Neuronal stem cell (in vitro differentiated cells): Measurements from ENCODE around the gene CXCR4.

ENCODE experiments used
- DNase-seq: peaks from one replicate; pipeline ENCODE4 v3.0.0-alpha.2; 2013; ENCODE audit warnings: low spot score
- H2AFZ ChIP-seq: one replicate; pipeline ENCODE4 v1.6.1; 2013; ENCODE audit warnings: mild to moderate bottlenecking, low read length, inconsistent platforms
- H2AK5ac ChIP-seq: 2 replicates; pipeline ENCODE4 v1.6.1; 2013; ENCODE audit warnings: low read depth, mild to moderate bottlenecking, inconsistent platforms, low read length, moderate library complexity, mixed read lengths
- H2BK120ac ChIP-seq: 2 replicates; pipeline ENCODE4 v1.6.1; 2013; ENCODE audit warnings: low read depth, mild to moderate bottlenecking, inconsistent platforms, low read length, moderate library complexity, mixed read lengths
- H2BK12ac ChIP-seq: one replicate; pipeline ENCODE4 v1.6.1; 2013; ENCODE audit warnings: low read length, inconsistent platforms
- H2BK15ac ChIP-seq: 2 replicates; pipeline ENCODE4 v1.6.1; 2013; ENCODE audit warnings: mild to moderate bottlenecking, low read length, inconsistent platforms, mixed read lengths
- H2BK5ac ChIP-seq: one replicate; pipeline ENCODE4 v1.6.1; 2013; ENCODE audit warnings: inconsistent platforms, mild to moderate bottlenecking, low read length, moderate library complexity
- H3K14ac ChIP-seq: one replicate; pipeline ENCODE4 v1.6.1; 2013; ENCODE audit warnings: low read length, inconsistent platforms
- H3K18ac ChIP-seq: 2 replicates; pipeline ENCODE4 v1.6.1; 2013; ENCODE audit warnings: low read length, inconsistent platforms
- H3K23ac ChIP-seq: 2 replicates; pipeline ENCODE4 v1.6.1; 2013; ENCODE audit warnings: low read depth, mild to moderate bottlenecking, mixed read lengths, low read length, inconsistent platforms; ENCODE audit not compliant: poor library complexity
- H3K27ac ChIP-seq: replicated peaks from 3 replicates; pipeline ENCODE4 v1.5.1; 2013; ENCODE audit warnings: low read length, inconsistent platforms
- H3K27me3 ChIP-seq, 3 experiments: 2 replicates each; pipeline ENCODE4 v1.6.1; 2013; ENCODE audit warnings: low read length in 3 of 3, mild to moderate bottlenecking in 2 of 3, inconsistent platforms in 1 of 3, low read depth in 1 of 3, mixed read lengths in 1 of 3, moderate library complexity in 1 of 3; ENCODE audit not compliant: control insufficient read depth in 3 of 3, insufficient read depth in 3 of 3
- H3K36me3 ChIP-seq, 2 donors: replicated peaks in 1 of 2; 2 replicates each; pipeline ENCODE4 v1.6.1; 2013; ENCODE audit warnings: low read length in 2 of 2; ENCODE audit not compliant: control insufficient read depth in 2 of 2, insufficient read depth in 2 of 2
- H3K4ac ChIP-seq: 2 replicates; pipeline ENCODE4 v1.6.1; 2013; ENCODE audit warnings: inconsistent platforms, mild to moderate bottlenecking, low read length, moderate library complexity
- H3K4me1 ChIP-seq, 2 donors: 1 replicate in 1 of 2; 2 replicates in 1 of 2; pipeline ENCODE4 v1.6.1; 2013; ENCODE audit warnings: low read length in 2 of 2, low read depth in 1 of 2; ENCODE audit not compliant: control insufficient read depth in 2 of 2, insufficient read depth in 1 of 2
- H3K4me2 ChIP-seq: one replicate; pipeline ENCODE4 v1.6.1; 2013; ENCODE audit warnings: mild to moderate bottlenecking, low read length, inconsistent platforms; ENCODE audit not compliant: insufficient read depth, poor library complexity, severe bottlenecking
- H3K4me3 ChIP-seq, 2 donors: 2 replicates each; pipeline ENCODE4 v1.5.1; 2013; ENCODE audit warnings: low read length in 2 of 2, mild to moderate bottlenecking in 2 of 2, inconsistent platforms in 1 of 2, moderate library complexity in 1 of 2
- H3K79me1 ChIP-seq: one replicate; pipeline ENCODE4 v1.6.1; 2013; ENCODE audit warnings: low read depth, mild to moderate bottlenecking, inconsistent platforms, low read length, moderate library complexity
- H3K9ac ChIP-seq: one replicate; pipeline ENCODE4 v1.6.1; 2013; ENCODE audit warnings: mild to moderate bottlenecking, low read depth, low read length, inconsistent platforms; ENCODE audit not compliant: poor library complexity
- H3K9me3 ChIP-seq, 2 donors: replicated peaks in 1 of 2; 2 replicates each; pipeline versions ENCODE3 to v1.6.1; 2013; ENCODE audit warnings: low read length in 2 of 2, mild to moderate bottlenecking in 2 of 2, inconsistent platforms in 1 of 2, low read depth in 1 of 2, mixed read lengths in 1 of 2, moderate library complexity in 1 of 2; ENCODE audit not compliant: control insufficient read depth in 2 of 2, insufficient read depth in 1 of 2
- H4K8ac ChIP-seq: one replicate; pipeline ENCODE4 v1.6.1; 2013; ENCODE audit warnings: low read depth, mild to moderate bottlenecking, inconsistent platforms, low read length, moderate library complexity
- H4K91ac ChIP-seq: one replicate; pipeline ENCODE4 v1.6.1; 2013; ENCODE audit warnings: low read length, low read depth, mild to moderate bottlenecking, inconsistent platforms; ENCODE audit not compliant: poor library complexity
- WGBS, 2 donors: extraction: QIAGEN DNeasy Blood & Tissue Kit; methylation state at CpG; one replicate each; pipeline ENCODE4 v1.1.7; 2013; ENCODE audit warnings: missing lambda C conversion rate in 2 of 2, mixed read lengths in 1 of 2; ENCODE audit not compliant: insufficient read length in 2 of 2, insufficient replicate concordance in 1 of 2; ENCODE audit errors: extremely low coverage in 2 of 2; 5-methylcytosine and 5-hydroxymethylcytosine counted together

CXCR4 gene

DNA sequence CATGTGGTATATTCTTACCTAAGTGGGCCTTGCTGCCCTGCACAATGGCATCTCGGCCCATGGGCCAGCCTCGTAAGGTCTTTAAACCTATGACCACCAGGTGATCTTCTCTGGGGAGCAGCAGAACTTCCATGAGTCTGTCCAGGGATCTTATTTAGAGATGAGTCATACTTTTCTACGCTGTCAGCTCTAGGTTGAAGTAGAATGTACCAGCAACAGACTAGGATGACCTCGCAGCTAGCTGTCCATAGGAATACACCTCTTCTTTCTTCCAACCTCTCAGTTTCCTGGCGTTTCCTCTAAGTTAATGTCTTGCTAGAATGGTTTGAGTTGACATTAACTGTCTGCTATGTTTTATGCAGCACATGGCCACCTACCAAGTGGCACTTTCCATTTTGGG is 15.6 kb upstream of the CXCR4 start:
- H3K79me1 ChIP-seq: no peaks in the 10 kb centered on the region
- no peak overlapping the region for H2BK15ac ChIP-seq
- H3K18ac ChIP-seq: no peak overlapping the region
- H3K4ac ChIP-seq: no peak overlapping the region
- peaks cover 0 to 22% (median 0%) of the 10 kb centered on the region in 3 experiments for H3K27me3 ChIP-seq
- no peak for DNase-seq
- no peak overlapping the region for H4K91ac ChIP-seq
- H3K9ac ChIP-seq: no peak overlapping the region
- H2BK5ac ChIP-seq: no peak overlapping the region
- no peak overlapping the region for H4K8ac ChIP-seq
- H3K4me2 ChIP-seq: no peak overlapping the region
- no peak overlapping the region for H2AK5ac ChIP-seq
- no peak overlapping the region for H2AFZ ChIP-seq
- H2BK120ac ChIP-seq: no peak overlapping the region
- H3K9me3 ChIP-seq: no peaks in the 10 kb centered on the region
- H3K14ac ChIP-seq: no peak overlapping the region
- H3K23ac ChIP-seq: no peak overlapping the region
- H3K4me3 ChIP-seq: no peak overlapping the region
- H3K27ac ChIP-seq: no peak overlapping the region
- no peaks in the 10 kb centered on the region for H3K36me3 ChIP-seq
- peaks cover 6 to 9% of the 10 kb centered on the region in 2 donors for H3K4me1 ChIP-seq
- no CpG with 5 or more reads among the region's 5 CpGs for WGBS, 2 donors
- H2BK12ac ChIP-seq: no peak overlapping the region

DNA sequence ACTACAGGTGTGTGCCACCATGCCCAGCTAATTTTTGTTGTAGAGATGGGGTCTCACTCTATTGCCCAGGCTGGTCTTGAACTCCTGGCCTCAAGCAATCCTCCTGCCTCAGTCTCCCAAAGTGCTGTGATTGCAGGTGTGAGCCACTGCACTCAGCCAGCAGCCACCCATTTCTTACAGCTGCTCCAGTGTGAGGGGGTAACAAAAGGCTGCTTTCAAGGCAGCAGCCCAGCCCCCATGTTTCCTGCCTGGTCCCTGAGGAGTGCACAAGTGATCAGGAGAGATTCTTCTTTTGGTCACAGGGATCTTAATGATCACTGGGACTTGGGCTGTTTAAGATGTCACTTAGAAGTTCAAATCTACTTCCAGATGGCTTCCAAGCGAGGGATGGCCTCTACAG is 15.2 kb upstream of the CXCR4 start:
- Histone ChIP-seq H2AK5ac (no peak overlapping the region), H3K4me1 (peaks cover 6 to 9% of the 10 kb centered on the region in 2 donors), H3K36me3 (no peaks in the 10 kb centered on the region), H2BK12ac (no peak overlapping the region), H3K9me3 (no peaks in the 10 kb centered on the region), H3K27me3 (peaks cover 0 to 24% (median 0%) of the 10 kb centered on the region in 3 experiments), H2BK120ac (no peak overlapping the region), H4K8ac (no peak overlapping the region), H3K18ac (no peak overlapping the region), H3K9ac (no peak overlapping the region), H2AFZ (no peak overlapping the region), H4K91ac (no peak overlapping the region), H3K23ac (no peak overlapping the region), H3K4me3 (no peak overlapping the region), H3K4me2 (no peak overlapping the region), H3K27ac (no peak overlapping the region), H3K79me1 (no peaks in the 10 kb centered on the region), H2BK5ac (no peak overlapping the region), H2BK15ac (no peak overlapping the region), H3K4ac (no peak overlapping the region), H3K14ac (no peak overlapping the region)
- no peak for DNase-seq
- WGBS, 2 donors: no CpG with 5 or more reads among the region's 1 CpG

DNA sequence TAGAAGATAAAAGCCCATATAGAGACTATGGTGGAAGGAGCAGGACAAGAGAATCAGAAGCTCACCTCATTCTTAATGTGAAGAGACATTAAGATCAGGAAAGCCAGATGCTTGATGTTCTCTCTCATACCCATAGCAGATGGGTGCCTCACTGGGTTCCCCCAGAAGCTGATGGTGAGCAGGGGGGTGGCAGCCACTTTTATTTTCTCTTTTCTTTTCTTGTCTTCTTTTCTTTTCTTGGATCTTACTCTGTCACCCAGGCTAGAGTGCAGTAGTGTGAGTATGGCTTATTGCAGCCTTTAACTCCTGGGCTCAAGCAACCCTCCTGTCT is 14.8 kb upstream of the CXCR4 start:
- Histone ChIP-seq H2AFZ (no peak overlapping the region), H3K4me3 (no peak overlapping the region), H2BK15ac (no peak overlapping the region), H4K91ac (no peak overlapping the region), H3K4ac (no peak overlapping the region), H3K9ac (no peak overlapping the region), H3K9me3 (no peaks in the 10 kb centered on the region), H3K4me1 (peaks cover 6 to 9% of the 10 kb centered on the region in 2 donors), H2BK12ac (no peak overlapping the region), H4K8ac (no peak overlapping the region), H2BK5ac (no peak overlapping the region), H3K79me1 (no peaks in the 10 kb centered on the region), H3K27me3 (peaks cover 0 to 25% (median 0%) of the 10 kb centered on the region in 3 experiments), H3K23ac (no peak overlapping the region), H2BK120ac (no peak overlapping the region), H3K18ac (no peak overlapping the region), H3K14ac (no peak overlapping the region), H3K4me2 (no peak overlapping the region), H2AK5ac (no peak overlapping the region), H3K27ac (no peak overlapping the region), H3K36me3 (no peaks in the 10 kb centered on the region)
- no peak for DNase-seq

DNA sequence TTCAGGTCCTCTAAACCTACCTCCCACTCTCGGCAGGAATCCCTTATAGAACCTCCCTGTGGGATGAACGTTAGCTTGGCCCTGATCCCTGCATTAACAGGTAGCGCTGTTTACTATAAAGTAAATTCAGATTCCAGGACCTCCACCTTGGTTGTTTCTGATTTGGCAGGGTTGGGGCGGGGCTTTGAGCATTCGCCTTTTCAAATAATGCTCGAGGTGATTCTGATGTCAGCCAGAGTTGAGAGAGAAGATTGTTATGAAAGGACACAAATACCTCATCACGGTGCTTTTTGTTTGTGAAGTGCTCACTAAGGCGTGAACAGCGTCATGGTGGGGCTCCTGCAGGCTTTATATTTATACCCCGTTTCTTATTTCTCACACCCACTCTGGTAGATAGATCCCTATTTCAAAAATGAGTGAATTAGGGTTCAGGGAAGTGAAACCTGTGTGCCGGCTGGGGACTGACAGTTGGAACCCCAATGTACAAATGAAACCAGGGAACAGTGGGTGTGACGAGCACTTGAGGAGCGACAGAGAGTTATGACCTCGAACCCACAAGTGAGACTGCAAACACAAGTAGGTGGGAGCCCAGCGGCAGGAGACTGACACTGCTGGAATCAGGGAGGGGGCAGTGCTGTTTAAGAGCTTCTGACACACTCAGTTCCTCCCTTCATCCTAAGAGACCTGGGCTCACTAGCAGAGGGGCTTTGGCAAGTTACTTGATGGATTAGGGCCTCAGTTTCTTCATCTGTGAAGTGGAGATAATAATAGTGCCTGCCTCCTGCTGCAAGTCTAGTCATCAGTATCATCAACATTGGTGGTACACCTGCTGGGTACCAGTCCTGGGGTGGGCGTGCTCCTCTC is 14.2 kb upstream of the CXCR4 start:
- H2BK12ac ChIP-seq: no peak overlapping the region
- no peak overlapping the region for H4K8ac ChIP-seq
- H3K36me3 ChIP-seq: no peaks in the 10 kb centered on the region
- no peak overlapping the region for H3K4me2 ChIP-seq
- H3K14ac ChIP-seq: no peak overlapping the region
- H3K79me1 ChIP-seq: no peaks in the 10 kb centered on the region
- H4K91ac ChIP-seq: no peak overlapping the region
- no peak overlapping the region for H3K4ac ChIP-seq
- H3K9me3 ChIP-seq: no peaks in the 10 kb centered on the region
- no peak overlapping the region for H2AFZ ChIP-seq
- H3K27me3 ChIP-seq: peaks cover 0 to 29% (median 0%) of the 10 kb centered on the region in 3 experiments
- H3K18ac ChIP-seq: peak overlapping the region; percentile 5
- no peak overlapping the region for H3K27ac ChIP-seq
- H2BK120ac ChIP-seq: no peak overlapping the region
- H3K23ac ChIP-seq: no peak overlapping the region
- H2BK5ac ChIP-seq: no peak overlapping the region
- no peak for DNase-seq
- no peak overlapping the region for H3K9ac ChIP-seq
- no peak overlapping the region for H2AK5ac ChIP-seq
- H3K4me1 ChIP-seq: peaks cover 6 to 11% of the 10 kb centered on the region in 2 donors
- no peak overlapping the region for H2BK15ac ChIP-seq
- no peak overlapping the region for H3K4me3 ChIP-seq
- no CpG with 5 or more reads among the region's 16 CpGs for WGBS, 2 donors
